ENCODE measurements around the gene TMEM170A.
A peak's percentile ranks its signal among the peaks of the same experiment; 100 is the strongest.
"Not testable (repeated sequence)": the region's sequence is repeated elsewhere in the genome, so short reads cannot be mapped to it uniquely, and the experiment has no call there.

Gene TMEM170A

GRCh38 chr16:75464122-75464918, at the start of gene TMEM170A:
Gene TMEM170A (minus strand): TSS chr16:75464689. CDS start chr16:75464600, 89 bp downstream.
- DNase-seq: peak; percentile 99

GRCh38 chr16:75506574-75506973, 42.1 kb upstream of the TMEM170A start:
- no peak for DNase-seq

GRCh38 chr16:75506107-75506506, 41.6 kb upstream of the TMEM170A start:
- no peak for DNase-seq

GRCh38 chr16:75503801-75504200, 39.3 kb upstream of the TMEM170A start:
- no peak for DNase-seq

GRCh38 chr16:75502916-75503605, 38.6 kb upstream of the TMEM170A start:
- no peak for DNase-seq

- DNase-seq: not testable (repeated sequence)
These were observed 37.3 kb upstream of the TMEM170A start for GRCh38 chr16:75501820-75502219.

GRCh38 chr16:75501359-75501758, 36.9 kb upstream of the TMEM170A start:
- DNase-seq: no peak

- DNase-seq: not testable (repeated sequence)
These were observed 34.3 kb upstream of the TMEM170A start for GRCh38 chr16:75498605-75499322.

GRCh38 chr16:75497558-75497957, 33.1 kb upstream of the TMEM170A start:
- DNase-seq: no peak

GRCh38 chr16:75495076-75495674, 30.7 kb upstream of the TMEM170A start, which contains the start of gene CHST6:
Gene CHST6 (minus strand): TSS chr16:75495441. CDS start chr16:75479828, 15,613 bp downstream.
- peak; percentile 37 to 55 for DNase-seq

- DNase-seq: no peak
These were observed 30.2 kb upstream of the TMEM170A start for GRCh38 chr16:75494661-75495075.

GRCh38 chr16:75494184-75494583, 29.7 kb upstream of the TMEM170A start:
- DNase-seq: no peak

GRCh38 chr16:75491876-75492275, 27.4 kb upstream of the TMEM170A start:
- DNase-seq: no peak

- DNase-seq: no peak
These were observed 23.8 kb upstream of the TMEM170A start for GRCh38 chr16:75488322-75488721.

- DNase-seq: no peak
These were observed 22.3 kb upstream of the TMEM170A start for GRCh38 chr16:75486676-75487313.

- DNase-seq: no peak
These were observed 21.7 kb upstream of the TMEM170A start for GRCh38 chr16:75486014-75486675.

GRCh38 chr16:75485230-75486013, 20.9 kb upstream of the TMEM170A start:
- DNase-seq: no peak

- no peak for DNase-seq
These were observed 18.7 kb upstream of the TMEM170A start for GRCh38 chr16:75483222-75483621.

- no peak for DNase-seq
These were observed 18.1 kb upstream of the TMEM170A start for GRCh38 chr16:75482434-75483205.

GRCh38 chr16:75481475-75481874, 17.0 kb upstream of the TMEM170A start:
- no peak for DNase-seq

Data from activated T-cell treated with anti-CD3 and anti-CD28 coated beads, Interleukin-2, amount 50 U/mL, for 48 hours (primary cell).